HG02981 (cell line): ENCODE results near the gene RAX2.

Experiments
- ATAC-seq: cut with Tn5 transposase; IDR thresholded peaks from one replicate; pipeline ENCODE4 v1.9.1; 2021; ENCODE audit warnings: mild to moderate bottlenecking, moderate library complexity; ENCODE audit not compliant: unreplicated experiment

RAX2 gene

GRCh38 chr19:3803114-3803888 is 31.3 kb upstream of the RAX2 start:
- no peak for ATAC-seq

- no peak for ATAC-seq
Measured at GRCh38 chr19:3801412-3802096, 29.5 kb upstream of the RAX2 start.

DNA sequence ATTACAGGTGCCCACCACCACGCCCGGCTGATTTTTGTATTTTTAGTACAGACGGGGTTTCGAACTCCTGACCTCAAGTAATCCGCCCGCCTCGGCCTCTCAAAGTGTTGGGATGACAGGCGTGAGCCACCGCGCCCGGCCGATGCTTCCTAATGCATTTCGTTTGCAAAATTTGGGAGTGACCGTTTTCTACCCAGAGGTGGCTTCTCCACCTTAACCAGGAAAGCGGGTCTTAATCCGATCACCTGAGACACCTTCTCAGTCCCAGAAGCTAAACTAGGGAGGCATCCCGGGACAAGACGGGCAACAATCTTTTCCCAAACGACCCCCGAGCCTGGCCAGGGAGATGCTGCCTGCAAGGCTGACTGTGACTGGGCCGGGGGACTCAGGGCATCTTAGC is 29.0 kb upstream of the RAX2 start:
- no peak for ATAC-seq

- no peak for ATAC-seq
Measured at GRCh38 chr19:3798137-3798536, 26.1 kb upstream of the RAX2 start.

DNA sequence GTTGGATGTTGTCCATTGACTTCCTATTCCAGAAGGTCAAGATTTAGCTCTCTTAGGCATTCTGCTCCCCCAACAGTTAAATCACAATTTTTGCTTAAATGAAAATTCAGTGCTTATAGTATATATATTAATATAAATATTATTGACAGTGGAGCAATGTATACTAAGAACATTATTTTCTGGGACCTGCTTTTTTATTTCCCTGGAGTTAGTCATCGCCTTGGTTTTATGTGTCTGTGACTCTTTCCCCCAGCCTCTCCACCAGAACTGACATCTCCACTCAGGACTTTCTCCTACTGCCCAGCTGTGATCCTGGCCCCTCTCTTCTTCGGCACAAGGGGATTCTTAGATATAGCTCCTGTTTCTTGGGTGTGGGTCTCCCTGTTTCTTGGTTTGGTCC is 24.3 kb upstream of the RAX2 start:
- ATAC-seq: no peak

- no peak for ATAC-seq
Measured at GRCh38 chr19:3793799-3794198, 21.8 kb upstream of the RAX2 start.

DNA sequence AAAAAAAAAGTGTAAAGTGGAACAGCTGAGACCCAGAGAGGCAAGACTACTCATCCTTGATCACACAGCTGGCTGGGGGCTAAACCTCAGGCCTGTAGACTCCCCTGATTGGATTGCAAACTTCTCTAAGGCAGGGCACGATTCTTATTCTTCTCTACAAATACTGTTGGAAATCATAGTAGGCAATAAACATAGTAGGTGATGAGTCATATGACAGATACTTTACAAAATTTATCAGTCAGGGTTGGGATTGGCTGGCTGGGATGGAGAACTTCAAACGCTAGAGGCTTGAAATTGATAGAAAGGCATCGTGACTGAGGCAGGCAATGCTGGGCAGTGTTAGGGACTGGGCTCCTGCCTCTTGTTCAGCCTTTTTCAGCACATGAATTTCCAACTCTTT is 20.1 kb upstream of the RAX2 start:
- no peak for ATAC-seq

GRCh38 chr19:3790941-3791340 is 18.9 kb upstream of the RAX2 start:
- no peak for ATAC-seq

GRCh38 chr19:3790209-3790734 is 18.2 kb upstream of the RAX2 start:
- ATAC-seq: no peak

DNA sequence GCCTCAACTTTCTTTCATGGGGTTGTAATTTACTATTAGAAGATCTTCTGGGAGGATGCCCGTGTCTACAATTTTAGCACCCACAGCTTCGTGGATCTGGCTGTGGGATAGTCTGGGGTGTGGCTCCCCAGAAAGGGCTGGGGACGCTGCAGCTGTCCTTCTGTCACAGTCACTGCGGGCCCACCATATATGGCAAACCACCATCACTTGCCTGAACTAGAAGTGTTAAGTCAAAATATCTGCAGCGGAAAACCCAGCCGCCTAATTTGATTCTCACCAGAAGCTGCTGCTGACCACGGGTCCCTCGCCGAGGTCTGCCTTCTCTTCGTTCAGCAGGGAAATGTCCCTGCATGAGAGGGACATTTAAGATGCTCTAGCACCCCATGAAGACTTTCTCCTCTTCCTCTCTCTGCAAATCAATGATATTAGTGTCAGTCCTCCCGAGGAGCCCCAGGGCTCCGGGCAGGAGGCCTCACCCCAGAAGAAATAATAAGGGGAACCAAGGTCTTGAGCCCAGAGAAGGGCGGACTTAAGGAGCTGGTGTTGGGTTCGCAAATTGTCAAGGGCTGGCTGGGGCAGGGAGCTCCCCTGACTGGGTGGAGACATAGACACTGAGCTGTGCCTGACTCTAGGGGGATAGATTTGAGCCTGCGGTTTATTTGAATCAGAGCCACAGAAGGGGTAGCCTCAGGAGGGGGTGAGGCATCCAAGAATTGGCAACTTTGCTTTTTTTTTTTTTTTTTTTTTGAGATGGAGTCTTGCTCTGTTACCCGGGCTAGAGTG is 17.2 kb upstream of the RAX2 start:
- no peak for ATAC-seq

DNA sequence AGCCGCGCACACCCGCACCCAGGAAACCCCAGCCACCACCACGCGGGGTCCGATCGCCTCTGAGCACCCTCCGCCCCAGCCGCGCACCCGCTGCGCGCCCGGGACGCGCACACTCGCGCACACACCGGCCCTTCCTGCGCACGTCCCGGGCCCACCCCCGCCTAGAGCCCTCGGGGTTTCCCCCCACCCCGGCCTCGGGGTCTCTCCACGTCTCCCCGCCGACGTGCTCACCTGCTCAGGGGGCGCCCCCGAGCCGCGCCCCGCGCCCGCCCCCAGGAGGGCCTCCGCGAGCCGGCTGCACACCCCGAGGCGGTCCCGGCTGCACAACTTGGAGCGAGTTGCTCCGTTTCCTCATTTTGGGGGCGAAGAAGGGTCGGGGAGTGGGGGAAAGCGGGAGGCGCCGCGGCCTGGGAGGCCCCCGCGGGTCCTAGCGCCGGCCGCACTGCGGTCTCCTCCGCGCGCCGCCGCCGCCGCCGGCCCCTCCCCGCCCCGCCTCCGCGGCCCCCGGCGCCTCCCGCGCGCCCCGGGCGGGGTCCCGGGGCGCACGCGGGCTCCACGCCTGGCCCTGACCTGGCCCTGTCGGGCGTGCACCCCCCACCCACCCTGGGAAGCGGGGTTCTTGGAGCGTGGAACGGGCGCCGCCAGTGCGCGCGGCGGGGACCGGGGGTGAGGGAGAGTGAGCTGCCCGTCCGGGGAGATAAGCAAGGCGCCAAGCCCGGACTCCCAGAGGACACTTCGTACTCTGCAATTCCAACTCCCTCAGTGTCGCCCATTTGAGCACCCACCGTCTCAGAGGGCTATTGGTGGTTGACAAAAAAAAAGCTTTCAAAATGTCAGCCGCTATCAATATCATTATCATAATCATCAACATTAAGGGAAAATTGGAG is 14.2 kb upstream of the RAX2 start, which contains the start of gene MATK:
TSS of gene MATK (minus strand) at position 444 of the 887 bp plus-strand sequence. CDS start 1,246 bp downstream, outside the sequence.
- ATAC-seq: no peak

DNA sequence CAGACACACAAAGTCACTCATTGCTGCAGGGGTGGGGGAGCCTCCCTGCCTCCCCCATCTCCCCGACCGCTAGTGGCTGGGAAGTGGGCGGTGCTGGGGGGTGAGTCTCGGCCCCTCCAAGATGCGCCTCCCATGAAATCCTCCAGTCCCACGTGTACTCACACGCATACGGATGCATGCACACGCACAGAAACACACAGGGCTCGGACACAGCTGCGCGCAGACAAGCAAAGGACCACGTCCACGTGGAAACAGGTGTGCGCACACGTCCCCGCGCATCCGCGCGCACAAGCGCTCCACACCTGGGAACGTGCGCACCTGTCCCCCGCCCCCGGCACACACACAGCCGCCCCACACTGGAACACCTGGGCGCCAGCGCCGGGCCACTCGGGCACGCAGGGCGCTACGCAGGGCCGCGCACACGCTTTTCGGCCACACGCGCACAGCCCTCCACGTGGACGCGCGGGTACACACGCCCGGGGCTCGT is 13.5 kb upstream of the RAX2 start:
- no peak for ATAC-seq

DNA sequence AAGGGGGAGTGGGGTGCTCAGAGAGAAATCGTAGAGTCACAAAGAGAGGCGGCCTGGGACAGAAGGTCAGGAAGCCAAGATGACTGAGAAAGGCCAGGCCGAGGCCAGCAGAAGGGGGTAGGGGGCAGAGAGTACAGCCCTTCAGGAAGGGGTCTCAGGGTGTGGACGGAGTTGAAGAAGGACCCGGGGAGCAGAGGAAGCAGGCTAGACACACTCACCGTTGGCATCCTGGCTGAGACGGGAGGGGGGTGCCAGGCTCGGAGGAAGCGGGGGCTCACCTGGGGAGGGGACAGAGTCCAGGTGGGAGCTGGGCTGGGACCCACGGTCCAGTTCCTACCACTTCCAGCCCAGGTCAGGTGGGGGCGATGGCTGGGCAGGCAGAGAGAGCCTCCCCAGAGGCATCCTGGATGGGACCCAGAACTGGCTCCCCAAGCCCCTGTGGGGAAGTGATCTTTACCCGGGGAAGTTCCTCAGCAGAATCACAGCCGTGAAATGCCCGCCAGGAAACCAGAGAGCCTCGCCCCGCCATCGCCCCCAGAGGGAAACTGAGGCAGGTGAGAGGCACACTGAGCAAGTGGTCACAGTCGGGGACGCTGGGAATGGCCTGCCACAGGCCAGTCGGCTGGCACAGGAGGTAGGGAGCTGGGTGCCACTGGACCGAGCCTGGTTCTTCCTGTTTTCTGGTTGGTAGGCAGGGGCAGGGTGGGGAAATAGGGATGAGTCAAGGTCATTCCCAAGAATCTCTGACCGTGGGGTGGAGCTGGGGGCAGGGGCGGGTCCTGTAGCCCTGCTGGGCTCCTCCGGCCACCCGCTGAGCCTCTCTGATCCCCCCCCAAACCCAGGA is 12.8 kb upstream of the RAX2 start:
- ATAC-seq: no peak

DNA sequence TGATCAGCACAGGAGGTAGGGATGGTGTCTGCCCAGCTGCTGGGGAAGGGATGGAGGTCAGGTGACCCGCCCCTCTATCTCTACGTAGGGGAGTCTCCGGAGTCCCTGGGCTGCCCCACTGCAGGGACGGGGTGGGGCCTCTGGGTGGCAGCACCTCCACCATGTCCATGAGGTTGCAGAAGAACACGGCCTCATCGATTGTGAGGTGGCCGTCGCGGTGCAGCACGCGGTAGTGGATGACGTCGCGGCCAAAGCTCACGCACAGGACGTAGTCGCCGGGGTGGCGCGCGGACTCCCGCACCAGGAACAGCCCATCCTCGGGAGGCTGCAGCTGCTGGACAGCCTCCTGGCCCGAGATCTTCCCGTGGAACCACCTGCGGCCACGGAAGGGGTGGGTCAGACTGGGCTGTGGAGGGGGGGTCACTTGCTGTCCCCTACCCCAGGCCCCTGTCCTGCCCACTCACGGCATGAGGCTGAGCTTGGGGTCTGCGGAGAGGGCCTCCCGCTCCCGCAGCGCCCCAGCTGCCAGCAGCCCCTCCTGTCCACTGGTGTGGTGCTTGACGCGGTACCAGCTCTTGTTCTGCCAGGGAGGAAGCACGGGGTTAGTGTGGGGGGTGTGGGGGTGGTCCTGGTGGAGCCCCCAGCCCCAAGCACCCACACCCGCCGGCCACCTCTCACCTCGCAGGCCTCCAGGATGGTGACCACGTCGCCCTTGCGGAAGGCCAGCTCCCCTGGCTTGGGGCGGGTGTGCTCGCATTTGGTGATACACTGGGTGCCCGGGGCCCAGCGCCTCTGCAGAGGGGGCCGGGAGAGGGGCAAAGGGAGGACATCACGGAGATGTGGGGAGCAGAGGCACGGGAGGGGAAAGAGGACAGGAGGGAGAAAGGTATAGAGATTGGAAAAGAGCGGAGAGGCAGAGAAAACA is 11.9 kb upstream of the RAX2 start:
- ATAC-seq: no peak

GRCh38 chr19:3782903-3783302 is 10.9 kb upstream of the RAX2 start:
- ATAC-seq: no peak

GRCh38 chr19:3782330-3782729 is 10.3 kb upstream of the RAX2 start:
- no peak for ATAC-seq

GRCh38 chr19:3781603-3782002 is 9.6 kb upstream of the RAX2 start:
- no peak for ATAC-seq

- ATAC-seq: no peak
Measured at GRCh38 chr19:3780786-3781304, 8.8 kb upstream of the RAX2 start.
